HG02852 (cell line): ENCODE data around the gene ARHGEF37.

Source experiments
- ATAC-seq: cut with Tn5 transposase; IDR thresholded peaks from one replicate; pipeline ENCODE4 v1.9.1; 2021; ENCODE audit warnings: mild to moderate bottlenecking, moderate library complexity; ENCODE audit not compliant: unreplicated experiment

The ARHGEF37 gene

GRCh38 chr5:149623473-149623872 lies 42.2 kb downstream of the ARHGEF37 start:
- ATAC-seq = no peak

GRCh38 chr5:149627070-149627469 lies 45.8 kb downstream of the ARHGEF37 start:
- no peak for ATAC-seq

- no peak for ATAC-seq
Measured at GRCh38 chr5:149628221-149628620, 46.9 kb downstream of the ARHGEF37 start.

- no peak for ATAC-seq
Measured at GRCh38 chr5:149628846-149629388, 47.6 kb downstream of the ARHGEF37 start.

- no peak for ATAC-seq
Measured at GRCh38 chr5:149629421-149629820, 48.1 kb downstream of the ARHGEF37 start.

GRCh38 chr5:149630337-149630736 lies 49.0 kb downstream of the ARHGEF37 start:
- no peak for ATAC-seq

- ATAC-seq = no peak
Measured at GRCh38 chr5:149631506-149631905, 50.2 kb downstream of the ARHGEF37 start.

GRCh38 chr5:149632311-149633251 lies 51.3 kb downstream of the ARHGEF37 start:
- ATAC-seq = no peak

- ATAC-seq = no peak
Measured at GRCh38 chr5:149633476-149634350, 52.4 kb downstream of the ARHGEF37 start.

- ATAC-seq = no peak
Measured at GRCh38 chr5:149635394-149635793, 54.1 kb downstream of the ARHGEF37 start.

GRCh38 chr5:149636191-149636860 lies 55.0 kb downstream of the ARHGEF37 start:
- ATAC-seq = no peak

GRCh38 chr5:149636861-149637246 lies 55.6 kb downstream of the ARHGEF37 start:
- no peak for ATAC-seq

GRCh38 chr5:149638136-149638535 lies 56.8 kb downstream of the ARHGEF37 start:
- ATAC-seq = no peak

GRCh38 chr5:149638546-149639241 lies 57.4 kb downstream of the ARHGEF37 start:
- no peak for ATAC-seq

GRCh38 chr5:149639737-149640136 lies 58.4 kb downstream of the ARHGEF37 start:
- no peak for ATAC-seq

GRCh38 chr5:149640350-149640999 lies 59.2 kb downstream of the ARHGEF37 start:
- no peak for ATAC-seq

GRCh38 chr5:149641000-149641576 lies 59.8 kb downstream of the ARHGEF37 start:
- ATAC-seq = no peak

GRCh38 chr5:149641600-149641999 lies 60.3 kb downstream of the ARHGEF37 start:
- no peak for ATAC-seq

GRCh38 chr5:149643781-149644180 lies 62.5 kb downstream of the ARHGEF37 start:
- no peak for ATAC-seq
